Left ventricle myocardium inferior (tissue), 1 donor: Measurements from ENCODE around the gene CIAO1. TPM values are rescaled to one million over a fixed set of nuclear protein-coding genes. Genes with fewer than 3 reads are reported as not detected.

Experiments used
- DNase-seq: peaks from one replicate; pipeline ENCODE4 v3.0.0-alpha.2; 2020
- H3K27ac ChIP-seq: fragments of 200-600 bp; replicated peaks from 2 replicates; pipeline ENCODE4 v1.8.0; 2021
- H3K27me3 ChIP-seq: fragments of 200-600 bp; 2 replicates; pipeline ENCODE4 v1.8.0; 2021; ENCODE audit warnings: low read depth
- H3K36me3 ChIP-seq: fragments of 200-600 bp; 2 replicates; pipeline ENCODE4 v1.8.0; 2021
- H3K4me1 ChIP-seq: fragments of 200-600 bp; 2 replicates; pipeline ENCODE4 v1.8.0; 2021
- H3K4me3 ChIP-seq: fragments of 200-600 bp; 2 replicates; pipeline ENCODE4 v1.8.0; 2021; ENCODE audit warnings: mild to moderate bottlenecking, moderate library complexity
- H3K9me3 ChIP-seq: fragments of 200-600 bp; replicated peaks from 2 replicates; pipeline ENCODE4 v1.8.0; 2021
- intact Hi-C: fragments of 100-400 bp; cut with micrococcal nuclease; formaldehyde crosslinking; loops from one replicate; pipeline ENCODE4 v1.11.0; 2022
- total RNA-seq: library from RNA; stranded (reverse); fragmentation: NEBNext Ultra II Directional; extraction: Animal tissue kit (Norgen Biotek cat#: 25700); gene quantifications from one replicate; pipeline ENCODE4 v1.2.1, GENCODE V29; 2021
- TF ChIP-seq, protein P1 (sequence below): fragments of 200-600 bp; IDR thresholded peaks from 2 replicates; pipeline ENCODE4 v1.8.0; 2021; ENCODE audit warnings: antibody characterized with exemption, mild to moderate bottlenecking, borderline replicate concordance
- donor health status: DM: no; HTN: yes; CAD: no; lungs with severe emphysema.

The CIAO1 gene
- total RNA-seq, 1 donor from 2014 or later, result 68.6 TPM

DNA sequence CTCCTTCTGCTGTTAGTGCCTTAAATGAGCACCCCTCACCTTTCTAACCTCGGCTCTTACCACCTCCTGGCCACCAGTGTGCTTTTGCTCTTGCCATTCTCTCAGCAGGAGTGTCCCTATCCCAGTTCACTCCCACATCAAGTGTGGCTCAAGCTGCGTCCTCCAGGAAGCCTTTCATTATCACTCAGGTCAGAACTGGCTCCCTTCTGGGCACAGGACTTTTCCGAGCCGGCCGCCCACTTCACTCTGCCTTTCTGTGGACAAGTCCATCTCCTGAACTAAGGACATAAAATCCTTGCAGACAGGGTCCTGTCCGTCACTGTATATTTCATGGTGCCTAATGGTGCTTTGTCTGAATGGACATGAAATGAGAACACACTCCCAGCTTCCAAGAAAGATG lies 15.8 kb upstream of the CIAO1 start:
- intact Hi-C loops, result no loop called here
- peaks cover 80% of the 10 kb centered on the region for H3K4me1 ChIP-seq
- TF ChIP-seq, protein P1, sequence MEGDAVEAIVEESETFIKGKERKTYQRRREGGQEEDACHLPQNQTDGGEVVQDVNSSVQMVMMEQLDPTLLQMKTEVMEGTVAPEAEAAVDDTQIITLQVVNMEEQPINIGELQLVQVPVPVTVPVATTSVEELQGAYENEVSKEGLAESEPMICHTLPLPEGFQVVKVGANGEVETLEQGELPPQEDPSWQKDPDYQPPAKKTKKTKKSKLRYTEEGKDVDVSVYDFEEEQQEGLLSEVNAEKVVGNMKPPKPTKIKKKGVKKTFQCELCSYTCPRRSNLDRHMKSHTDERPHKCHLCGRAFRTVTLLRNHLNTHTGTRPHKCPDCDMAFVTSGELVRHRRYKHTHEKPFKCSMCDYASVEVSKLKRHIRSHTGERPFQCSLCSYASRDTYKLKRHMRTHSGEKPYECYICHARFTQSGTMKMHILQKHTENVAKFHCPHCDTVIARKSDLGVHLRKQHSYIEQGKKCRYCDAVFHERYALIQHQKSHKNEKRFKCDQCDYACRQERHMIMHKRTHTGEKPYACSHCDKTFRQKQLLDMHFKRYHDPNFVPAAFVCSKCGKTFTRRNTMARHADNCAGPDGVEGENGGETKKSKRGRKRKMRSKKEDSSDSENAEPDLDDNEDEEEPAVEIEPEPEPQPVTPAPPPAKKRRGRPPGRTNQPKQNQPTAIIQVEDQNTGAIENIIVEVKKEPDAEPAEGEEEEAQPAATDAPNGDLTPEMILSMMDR, result no peak

GRCh38 chr2:96251721-96252292 lies 14.2 kb upstream of the CIAO1 start:
- peak; percentile 49 for DNase-seq
- TF ChIP-seq, protein P1, result no peak
- Histone ChIP-seq H3K36me3 (peaks cover 52% of the 10 kb centered on the region), H3K4me3 (no peak overlapping the region), H3K9me3 (no peaks in the 10 kb centered on the region), H3K4me1 (peaks cover 85% of the 10 kb centered on the region), H3K27me3 (no peaks in the 10 kb centered on the region), H3K27ac (peak overlapping the region; percentile 96)
- intact Hi-C loops, result no loop called here

More for the DNA sequence above, 15.8 kb upstream of the CIAO1 start:
- H3K27me3 ChIP-seq, result no peaks in the 10 kb centered on the region
- peaks cover 36% of the 10 kb centered on the region for H3K36me3 ChIP-seq
- H3K9me3 ChIP-seq, result no peaks in the 10 kb centered on the region
- DNase-seq, result no peak
- H3K27ac ChIP-seq, result peak overlapping the region; percentile 96
- no peak overlapping the region for H3K4me3 ChIP-seq

DNA sequence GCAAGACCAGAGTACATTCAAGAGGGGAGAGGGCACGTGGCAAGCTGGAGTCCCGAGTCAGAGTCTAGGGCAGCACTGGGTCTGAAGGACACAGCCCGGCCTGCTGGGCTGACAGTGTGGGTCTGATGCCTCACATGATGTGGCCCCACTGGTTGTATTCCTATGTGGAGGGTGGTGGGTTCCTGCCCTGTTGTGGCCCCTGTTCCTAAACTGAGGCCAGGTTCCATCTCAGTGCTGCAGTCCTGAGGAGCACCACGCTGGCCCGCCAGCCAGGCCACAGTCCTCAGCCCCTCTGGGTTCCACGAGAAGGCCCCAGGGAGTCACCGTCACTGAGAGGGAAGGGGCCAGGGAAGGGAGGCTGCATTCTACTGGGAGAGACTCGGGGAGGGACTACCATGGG lies 13.5 kb upstream of the CIAO1 start:
- intact Hi-C loops, result no loop called here
- TF ChIP-seq, protein P1, result no peak
- Histone ChIP-seq H3K27ac (peak overlapping the region; percentile 96), H3K27me3 (no peaks in the 10 kb centered on the region), H3K36me3 (peaks cover 57% of the 10 kb centered on the region), H3K9me3 (no peaks in the 10 kb centered on the region), H3K4me1 (peaks cover 85% of the 10 kb centered on the region), H3K4me3 (no peak overlapping the region)
- DNase-seq, result no peak

DNA sequence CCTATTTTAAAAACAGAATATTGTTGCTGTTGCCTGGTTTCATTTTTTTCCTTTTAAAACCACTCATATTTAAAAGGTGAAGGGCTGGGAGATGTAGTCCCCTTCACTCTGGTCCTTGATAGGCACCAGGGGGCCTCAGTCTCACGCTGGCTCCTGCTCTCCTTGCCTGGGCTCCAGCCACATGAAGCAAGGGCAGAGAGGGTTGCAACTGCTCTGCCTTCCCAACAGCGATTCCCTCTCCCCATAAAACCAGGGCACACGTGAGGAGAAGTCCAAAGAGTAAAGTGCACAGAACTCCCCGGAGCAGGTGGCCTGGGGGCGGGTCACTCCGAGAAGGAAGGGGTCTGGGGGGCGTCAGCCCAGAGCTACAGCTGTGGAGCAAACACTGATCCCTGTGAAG lies 13.0 kb upstream of the CIAO1 start:
- no peaks in the 10 kb centered on the region for H3K9me3 ChIP-seq
- no peaks in the 10 kb centered on the region for H3K27me3 ChIP-seq
- peak overlapping the region; percentile 96 for H3K27ac ChIP-seq
- H3K36me3 ChIP-seq, result peaks cover 57% of the 10 kb centered on the region
- DNase-seq, result no peak
- no peak overlapping the region for H3K4me3 ChIP-seq
- peaks cover 90% of the 10 kb centered on the region for H3K4me1 ChIP-seq
- intact Hi-C loops, result no loop called here
- TF ChIP-seq, protein P1, result peak; percentile 40

DNA sequence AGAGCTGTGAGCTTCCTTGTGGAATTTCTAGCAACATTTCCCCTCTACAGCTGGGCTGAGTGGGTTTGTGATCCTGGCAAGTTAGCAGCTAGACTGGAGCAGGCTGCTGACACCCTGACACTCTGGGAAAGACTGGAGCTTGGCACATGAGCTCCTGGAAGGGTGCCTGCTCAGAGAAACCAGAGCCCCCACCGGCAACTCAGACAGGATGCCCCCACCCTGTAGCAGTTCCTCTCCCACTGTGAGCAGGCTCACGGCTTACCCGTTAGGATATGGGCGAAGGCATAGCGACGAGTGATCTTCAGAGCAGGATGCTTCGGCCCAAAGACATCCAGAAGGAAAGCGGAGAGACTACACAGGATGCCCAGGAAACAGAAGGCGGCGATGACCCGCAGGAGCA lies 11.5 kb upstream of the CIAO1 start:
- intact Hi-C loops, result no loop called here
- Histone ChIP-seq H3K36me3 (peaks cover 57% of the 10 kb centered on the region), H3K4me3 (peak overlapping the region; percentile 7), H3K27ac (peak overlapping the region; percentile 96), H3K9me3 (no peaks in the 10 kb centered on the region), H3K4me1 (peaks cover 100% of the 10 kb centered on the region), H3K27me3 (no peaks in the 10 kb centered on the region)
- peak; percentile 40 for DNase-seq
- TF ChIP-seq, protein P1, result no peak
